ENCODE results near the gene SMIM12. TPM values are rescaled to one million over a fixed set of nuclear protein-coding genes. Genes with fewer than 3 reads are reported as not detected.

Gene SMIM12, protein sequence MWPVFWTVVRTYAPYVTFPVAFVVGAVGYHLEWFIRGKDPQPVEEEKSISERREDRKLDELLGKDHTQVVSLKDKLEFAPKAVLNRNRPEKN
- 43.5 and 47.2 TPM in 2 replicates for total RNA-seq

DNA sequence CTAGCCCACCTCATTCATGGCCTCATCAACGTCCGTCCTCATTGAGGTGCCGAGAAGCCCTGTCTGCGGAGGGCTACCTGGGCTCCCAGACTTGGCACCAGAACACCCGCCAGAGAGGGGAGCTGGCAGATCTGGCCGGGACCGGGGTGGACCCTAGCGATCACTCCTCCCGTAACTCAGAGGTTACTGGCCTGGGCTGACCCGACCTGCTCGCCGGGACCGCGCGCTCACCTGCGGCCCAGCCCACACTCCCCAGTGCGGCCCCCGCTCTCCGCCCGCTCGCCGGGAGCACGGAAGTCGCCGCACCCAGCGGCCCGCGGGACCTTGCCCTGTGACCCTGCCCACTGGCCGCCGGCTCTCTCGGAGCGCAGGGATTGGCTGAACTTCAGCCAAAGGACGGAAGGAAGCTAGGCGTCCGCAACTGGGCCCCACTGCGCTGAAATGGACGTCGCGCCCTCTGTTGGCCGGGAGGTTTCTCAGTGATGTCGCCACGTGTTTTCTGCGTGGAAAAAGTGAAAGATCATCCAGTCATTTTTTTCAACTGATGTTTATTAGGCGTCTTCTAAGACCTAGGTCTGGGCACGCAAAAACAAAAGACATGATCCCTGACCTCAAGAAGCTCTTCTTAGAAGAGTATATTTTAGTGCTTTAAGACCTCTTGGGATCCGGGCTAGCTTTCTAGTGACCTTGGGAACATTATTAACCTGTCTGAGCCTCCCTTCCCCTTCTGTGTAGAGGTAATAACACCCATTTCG, at the start of gene SMIM12:
TSS of gene SMIM12 (minus strand) at position 304 of the 755 bp plus-strand sequence. CDS start 3,772 bp downstream, outside the sequence.
- intact Hi-C loops (cut with micrococcal nuclease), result loop anchor here (1.0 to 10.0 kb wide), 4 partner anchors 125 to 333 kb away; partner anchors contain the start of genes SFPQ, TMEM35B, ZMYM1 and ZMYM6

DNA sequence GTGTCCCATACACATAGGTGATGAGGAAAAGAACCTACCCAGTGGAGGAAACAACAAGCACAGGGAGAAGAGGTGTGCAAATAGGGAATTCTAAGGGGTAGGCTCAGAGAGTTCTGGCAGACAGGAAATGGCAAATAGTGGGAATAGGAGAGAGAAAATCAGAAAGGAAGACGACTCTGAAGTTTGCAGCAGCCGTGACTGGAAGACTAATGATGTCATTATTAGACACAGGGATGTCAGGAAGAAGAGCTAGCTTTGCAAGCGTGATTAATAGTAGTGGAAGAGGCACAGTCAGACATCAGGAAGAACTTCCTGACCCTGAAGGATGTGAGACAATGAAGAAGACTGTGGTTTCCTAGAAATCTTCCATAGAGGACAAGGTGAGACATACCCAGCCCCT, 48.8 kb upstream of the SMIM12 start:
- intact Hi-C loops (cut with micrococcal nuclease), result no loop called here

DNA sequence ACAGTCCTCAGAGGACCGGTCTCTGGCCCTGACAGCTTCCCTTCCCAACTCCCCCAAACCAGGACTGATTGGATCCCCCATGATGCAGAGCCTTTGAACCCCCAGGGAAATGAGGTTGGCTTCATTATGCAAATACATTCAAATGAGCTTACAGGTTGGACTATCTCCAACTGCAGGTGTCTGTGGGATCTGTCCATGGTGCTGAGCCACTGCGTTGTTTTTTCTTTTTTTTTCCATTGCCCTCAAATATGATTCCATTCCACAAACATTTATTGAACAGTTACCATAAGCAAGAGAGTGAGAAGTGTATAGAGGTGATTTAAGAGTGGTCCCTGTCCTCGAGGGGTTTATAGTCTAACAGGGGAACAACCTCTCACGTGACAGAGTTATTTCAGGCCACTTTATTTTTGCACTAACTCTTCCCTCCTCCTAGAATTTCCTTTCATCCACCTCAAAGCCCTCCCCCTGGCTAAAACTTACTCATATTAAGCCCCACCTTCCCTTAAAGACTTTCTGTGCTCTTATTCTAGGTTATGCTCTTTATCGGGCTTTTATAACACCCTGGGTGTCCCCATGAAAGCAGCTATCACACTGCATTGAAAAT, 48.0 kb upstream of the SMIM12 start:
- intact Hi-C loops (cut with micrococcal nuclease), result no loop called here

DNA sequence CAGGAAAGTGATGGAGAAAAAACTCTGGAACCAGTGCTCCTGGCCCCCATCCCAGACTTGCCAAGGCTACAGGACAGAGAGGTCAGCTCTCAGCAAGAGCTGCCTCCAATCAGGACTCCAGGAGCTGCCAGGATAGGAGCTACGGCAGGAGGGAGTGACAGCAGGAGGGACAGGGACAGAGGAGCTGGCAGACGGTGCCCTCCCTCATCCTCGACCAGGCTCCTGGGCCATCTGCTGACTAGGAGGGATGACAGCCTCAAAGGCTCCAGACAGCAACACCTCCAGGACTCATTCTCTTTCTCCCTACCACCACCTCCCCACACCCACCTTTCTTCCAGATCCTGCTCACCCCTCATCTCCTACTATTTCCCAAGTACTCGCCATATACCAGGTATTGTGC, 47.2 kb upstream of the SMIM12 start:
- intact Hi-C loops (cut with micrococcal nuclease), result no loop called here

DNA sequence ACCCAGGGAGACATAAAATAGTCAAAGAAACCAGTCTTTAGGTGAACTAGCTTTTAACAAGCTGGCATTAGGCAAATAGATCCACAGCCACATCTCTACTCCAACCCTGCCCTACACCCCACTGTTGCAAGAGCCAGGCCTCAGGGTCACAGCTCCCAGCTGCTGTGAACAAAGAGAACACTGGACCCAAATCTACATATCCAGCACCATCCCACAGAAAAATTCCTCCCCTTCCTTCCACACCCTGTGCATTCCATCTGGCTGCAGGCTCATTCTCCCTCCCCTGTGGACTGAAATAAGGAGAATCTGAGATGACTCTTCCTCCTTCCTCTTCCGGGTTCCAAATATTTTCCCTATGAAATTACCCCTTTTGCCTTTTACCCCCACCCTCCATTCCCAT, 46.7 kb upstream of the SMIM12 start:
- intact Hi-C loops (cut with micrococcal nuclease), result no loop called here

DNA sequence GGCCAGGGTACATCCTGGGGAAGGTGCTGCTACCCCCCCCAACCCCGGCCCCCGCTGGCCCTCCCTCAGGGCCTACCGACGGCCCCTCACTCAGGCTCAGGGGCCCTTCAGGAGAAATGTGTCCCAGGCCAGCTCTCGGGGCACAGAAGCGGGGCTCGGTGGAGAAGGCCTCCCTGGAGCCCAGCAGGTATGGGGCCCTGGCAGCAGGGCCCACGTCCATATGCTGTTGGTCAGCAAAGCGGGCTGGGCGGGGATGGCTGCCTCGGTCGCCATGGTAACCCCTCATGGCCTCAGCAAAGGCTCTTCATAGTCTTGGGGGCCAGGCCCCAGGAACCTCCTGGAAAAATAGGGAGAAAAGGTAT, 45.5 kb upstream of the SMIM12 start:
- intact Hi-C loops (cut with micrococcal nuclease), result no loop called here

DNA sequence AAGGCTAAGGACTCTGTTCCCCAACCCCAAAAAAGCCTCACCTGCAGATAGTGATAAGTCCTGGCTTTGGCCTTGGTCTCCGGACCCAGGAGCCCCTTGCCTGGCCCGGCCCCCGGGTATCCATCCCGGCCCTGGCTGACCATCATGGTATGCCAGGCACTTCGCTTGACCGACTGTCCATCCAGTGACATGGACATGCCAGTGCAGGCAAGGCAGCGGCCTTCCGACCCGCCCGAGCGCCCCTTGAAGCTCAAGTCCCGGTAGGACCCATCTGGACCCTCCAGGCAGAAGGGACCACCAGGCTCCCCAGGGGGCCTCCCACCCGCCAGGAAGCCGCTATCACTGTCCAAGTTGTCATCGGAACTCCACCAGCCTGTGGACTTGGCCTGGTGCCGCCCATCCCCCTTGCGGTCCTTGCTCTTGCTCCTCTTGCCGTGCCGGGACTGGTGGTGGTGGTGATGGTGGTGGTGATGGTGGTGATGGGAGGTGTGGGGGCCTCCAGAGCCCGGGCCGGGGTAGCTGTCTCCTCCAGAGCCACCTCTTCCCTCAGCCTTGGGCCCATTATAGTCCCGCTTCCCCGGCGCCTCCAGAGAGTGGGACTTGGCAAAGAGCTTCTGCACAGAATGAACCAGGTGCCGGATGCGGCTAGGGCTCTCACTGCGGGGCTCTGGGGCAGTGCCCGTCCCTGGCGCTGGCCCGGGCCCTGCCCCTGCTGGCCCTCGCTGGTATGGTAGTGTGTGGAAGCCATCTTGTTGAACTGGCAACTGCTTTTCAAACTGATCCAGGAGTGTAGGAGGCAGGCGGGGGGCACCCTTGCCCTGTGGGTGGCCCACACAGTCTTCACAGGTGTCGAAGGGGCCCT, 44.9 kb upstream of the SMIM12 start:
- intact Hi-C loops (cut with micrococcal nuclease), result no loop called here

DNA sequence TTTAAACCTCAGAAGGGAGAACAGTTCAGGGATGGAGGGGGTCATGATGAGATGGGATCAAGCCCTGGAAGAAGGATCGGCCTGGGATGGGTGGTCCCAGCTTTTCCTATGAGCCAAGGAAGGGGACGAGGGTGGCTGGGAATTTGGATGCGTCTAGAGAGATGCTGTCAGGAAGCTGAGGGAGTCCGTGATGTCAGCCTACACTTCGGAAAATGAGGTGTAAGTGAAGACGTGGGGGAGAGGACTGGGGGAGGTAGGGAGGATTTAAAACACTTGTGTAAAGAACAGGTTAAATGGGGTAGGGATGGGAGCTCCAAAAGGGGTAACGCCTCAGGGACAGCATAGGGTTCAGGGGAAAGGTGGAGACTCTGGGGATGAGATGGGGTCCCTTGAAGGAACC, 42.4 kb upstream of the SMIM12 start:
- intact Hi-C loops (cut with micrococcal nuclease), result no loop called here

DNA sequence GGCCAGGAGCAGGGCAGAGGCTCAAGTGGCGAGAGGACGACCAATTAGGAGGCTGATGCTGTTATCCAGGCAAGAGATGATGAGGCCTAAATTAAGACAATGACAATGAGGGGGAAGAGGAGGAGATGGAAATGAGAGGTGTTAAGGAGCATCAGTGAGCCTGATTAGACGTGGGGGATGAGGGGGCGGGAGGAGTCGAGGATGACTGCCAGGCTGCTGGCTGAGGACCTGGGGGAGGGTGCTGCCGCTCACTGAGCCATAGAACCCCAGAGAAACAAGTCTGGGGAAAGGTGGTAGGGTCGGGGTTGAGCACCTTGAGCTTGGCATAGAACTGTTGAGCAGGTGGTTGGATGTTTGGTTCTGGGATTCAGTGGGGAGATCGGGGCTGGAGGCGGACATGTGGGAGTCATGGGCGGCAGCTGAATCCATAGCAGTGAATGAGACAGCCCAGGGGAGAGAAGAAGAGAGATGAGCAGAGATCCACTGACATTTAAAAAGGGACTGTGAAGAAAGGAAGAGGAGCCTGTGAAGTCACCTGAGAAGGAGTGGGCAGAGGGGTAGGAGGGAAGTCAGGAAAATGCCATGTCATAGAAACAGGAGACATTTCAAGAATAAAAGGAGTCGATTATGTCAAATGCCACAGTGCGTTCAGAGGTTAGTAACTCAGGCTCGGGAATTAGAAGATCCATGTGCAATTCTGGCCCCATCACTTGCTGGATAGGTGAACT, 41.4 kb upstream of the SMIM12 start:
- intact Hi-C loops (cut with micrococcal nuclease), result no loop called here

DNA sequence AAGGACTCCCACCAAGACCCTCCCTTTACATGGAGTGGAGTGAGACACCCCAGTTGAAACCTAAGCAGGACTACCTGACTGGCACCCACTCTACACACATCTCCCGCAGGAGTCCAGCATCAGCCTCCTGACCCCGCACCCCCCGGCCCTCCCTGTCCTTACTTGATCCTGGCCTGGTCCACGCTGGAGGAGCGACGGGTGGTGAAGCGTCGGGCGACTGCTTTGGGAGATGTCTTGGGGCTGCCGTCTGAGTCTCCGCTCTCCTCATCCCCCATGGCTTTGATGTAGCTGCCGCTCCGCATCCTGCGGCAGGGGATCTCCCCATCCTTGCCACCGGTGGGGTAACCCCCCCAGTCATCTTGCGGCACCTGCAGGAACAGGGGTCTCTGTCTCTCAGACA, 40.4 kb upstream of the SMIM12 start:
- intact Hi-C loops (cut with micrococcal nuclease), result no loop called here

DNA sequence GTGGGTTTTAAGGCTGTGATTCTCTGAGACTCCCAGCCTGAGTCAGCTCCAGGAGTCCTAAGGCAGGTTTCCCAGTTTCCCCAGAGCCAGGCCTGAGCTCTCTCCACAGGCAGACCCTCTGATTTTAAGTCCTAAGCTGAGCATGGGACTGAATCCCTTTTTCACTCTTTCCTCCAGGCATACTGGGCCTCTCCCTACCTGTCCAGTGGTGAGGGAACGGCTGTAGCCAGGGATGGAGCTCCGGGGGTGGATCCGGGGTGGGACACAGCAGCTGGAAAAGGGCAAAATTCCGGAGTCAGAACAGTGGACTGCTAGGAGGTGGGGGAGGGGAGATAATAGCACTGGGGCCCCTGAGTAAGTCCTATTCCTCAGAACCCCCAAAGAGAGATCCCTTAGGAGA, 39.9 kb upstream of the SMIM12 start:
- intact Hi-C loops (cut with micrococcal nuclease), result no loop called here

DNA sequence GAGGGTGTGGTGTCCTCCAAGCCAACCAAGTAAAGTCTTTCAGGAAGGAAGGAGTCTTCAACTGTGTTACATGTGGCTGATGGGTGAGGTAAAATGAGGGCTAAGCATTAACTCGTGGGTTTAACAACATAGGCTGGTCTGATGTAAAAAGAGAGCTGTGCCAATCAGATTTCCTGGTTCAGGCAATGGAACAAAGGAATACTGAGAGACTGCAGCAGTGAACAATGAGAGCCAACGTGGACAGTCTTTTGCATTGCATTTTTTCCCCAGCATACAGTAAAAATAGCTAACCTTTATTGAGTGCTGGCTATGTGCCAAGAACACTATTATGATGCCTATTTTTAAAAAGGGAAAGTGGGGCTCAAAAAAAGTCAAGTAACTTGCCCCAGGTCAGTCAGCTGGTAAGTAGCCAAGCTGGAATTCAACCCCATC, 38.8 kb upstream of the SMIM12 start:
- intact Hi-C loops (cut with micrococcal nuclease), result no loop called here

DNA sequence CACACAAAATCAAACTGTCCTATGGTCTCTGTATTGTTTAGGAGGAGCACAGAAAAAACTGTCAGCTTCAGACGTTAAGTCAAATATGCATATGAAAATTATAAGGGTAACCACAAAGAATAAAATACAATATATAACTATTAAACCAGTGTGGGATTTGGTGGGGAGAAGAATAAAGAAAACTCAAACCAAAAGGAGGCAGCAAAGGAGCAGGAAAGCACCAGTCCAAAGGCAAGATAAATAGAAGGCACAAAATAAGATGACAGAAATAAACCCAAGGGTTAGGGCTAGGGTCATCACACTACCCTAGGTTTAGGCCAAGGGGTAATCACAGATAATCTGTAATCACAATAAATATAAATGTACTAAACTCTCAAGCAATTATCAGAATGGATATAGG, 37.1 kb upstream of the SMIM12 start:
- intact Hi-C loops (cut with micrococcal nuclease), result no loop called here

DNA sequence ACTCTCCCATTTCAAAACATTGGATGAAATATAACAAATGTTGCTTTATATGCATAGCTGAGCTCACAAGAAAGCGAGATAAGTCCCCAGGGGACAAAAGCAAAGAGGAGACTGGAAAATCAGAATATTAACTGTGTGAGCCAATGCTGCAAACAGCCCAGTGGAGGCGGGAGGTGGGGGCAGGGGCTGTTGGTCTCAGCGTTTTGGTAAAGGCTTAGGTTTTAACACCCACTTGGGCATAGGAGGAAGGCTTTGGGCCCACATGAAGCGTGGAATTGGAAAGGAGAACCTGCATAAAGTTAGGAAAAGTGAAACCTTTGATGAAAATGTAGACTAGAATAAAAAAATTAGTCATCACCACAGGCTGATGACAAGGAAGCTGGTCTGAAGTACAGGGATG, 30.2 kb upstream of the SMIM12 start:
- intact Hi-C loops (cut with micrococcal nuclease), result no loop called here

DNA sequence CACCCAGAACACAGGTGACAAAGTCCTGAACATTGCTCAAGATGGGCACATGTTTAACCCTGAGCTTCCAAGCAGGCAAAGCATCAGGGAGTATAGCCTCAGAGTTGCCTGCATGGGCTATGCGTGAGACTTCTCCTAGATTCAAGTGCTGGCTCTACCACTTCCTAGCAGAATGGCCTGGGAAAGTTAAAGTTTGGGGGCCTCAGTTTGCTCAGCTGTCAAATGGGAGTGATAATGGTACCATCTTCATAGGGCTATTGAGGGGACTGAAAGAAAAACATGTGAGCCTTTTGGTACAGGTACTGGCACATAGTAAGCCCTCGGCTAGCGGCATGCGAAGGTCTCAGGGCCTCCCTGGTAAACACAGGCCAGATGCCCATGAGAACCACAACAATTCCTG, 28.0 kb upstream of the SMIM12 start:
- intact Hi-C loops (cut with micrococcal nuclease), result no loop called here

DNA sequence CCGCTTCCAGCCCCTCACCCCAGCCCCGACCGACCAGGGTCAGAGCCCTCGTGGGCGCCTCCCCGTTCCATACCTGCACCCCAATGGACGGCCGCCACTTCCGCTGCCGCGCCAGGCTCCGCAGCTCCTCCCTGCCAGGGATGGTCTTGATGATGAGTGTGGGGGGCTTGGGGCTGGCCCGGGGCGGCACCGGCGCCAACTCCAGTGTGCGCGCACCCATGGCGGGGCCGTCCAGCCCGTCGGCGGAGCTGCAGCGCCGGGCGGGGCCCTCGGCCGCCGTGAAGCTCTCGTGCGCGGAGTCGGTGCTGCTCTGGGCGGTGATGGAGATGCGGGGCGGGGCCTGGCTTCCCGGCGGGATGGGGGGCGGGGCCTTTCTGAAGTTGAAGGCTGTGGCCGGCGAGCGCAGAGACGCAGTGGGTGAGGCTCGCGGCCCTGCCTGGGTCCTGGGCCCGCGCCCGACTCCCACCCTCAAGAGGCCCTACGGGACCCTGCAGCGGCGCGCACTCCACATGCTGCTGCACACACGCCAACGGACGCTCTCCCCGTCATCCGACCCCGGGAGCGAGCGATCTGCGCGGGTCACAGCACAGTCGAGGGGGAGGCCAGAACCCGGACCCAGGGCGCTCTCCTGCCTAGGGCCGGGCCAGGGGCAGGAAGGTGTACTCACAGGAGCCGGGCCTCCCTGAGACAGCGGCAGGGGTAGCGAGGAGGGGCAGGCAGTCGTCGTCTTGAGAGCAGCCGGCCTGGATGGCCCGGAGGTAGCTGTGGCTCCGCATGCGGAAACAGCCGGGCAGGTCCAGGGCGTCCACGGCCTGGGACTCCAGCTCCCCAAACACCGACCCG, 26.1 kb upstream of the SMIM12 start:
- intact Hi-C loops (cut with micrococcal nuclease), result no loop called here

DNA sequence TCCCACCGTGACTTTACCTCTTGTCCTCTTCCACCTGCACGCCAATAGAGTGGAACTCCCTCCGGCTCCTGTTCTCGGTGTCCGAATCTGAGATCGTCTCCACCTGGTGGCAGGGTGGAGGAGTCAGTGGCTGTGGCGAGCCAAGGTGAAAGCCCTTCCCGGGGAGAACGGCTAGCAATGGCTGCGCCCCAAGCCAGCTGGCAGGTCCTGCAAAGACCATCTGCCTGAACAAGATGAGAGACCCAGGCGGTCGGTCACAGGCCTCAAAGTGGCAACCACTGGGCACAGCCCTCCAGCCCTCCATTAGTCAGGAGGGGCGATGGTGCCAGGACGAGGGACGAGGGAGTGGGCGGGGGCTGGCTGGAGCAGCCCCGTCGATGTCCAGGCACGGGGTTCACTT, 25.4 kb upstream of the SMIM12 start:
- intact Hi-C loops (cut with micrococcal nuclease), result no loop called here

DNA sequence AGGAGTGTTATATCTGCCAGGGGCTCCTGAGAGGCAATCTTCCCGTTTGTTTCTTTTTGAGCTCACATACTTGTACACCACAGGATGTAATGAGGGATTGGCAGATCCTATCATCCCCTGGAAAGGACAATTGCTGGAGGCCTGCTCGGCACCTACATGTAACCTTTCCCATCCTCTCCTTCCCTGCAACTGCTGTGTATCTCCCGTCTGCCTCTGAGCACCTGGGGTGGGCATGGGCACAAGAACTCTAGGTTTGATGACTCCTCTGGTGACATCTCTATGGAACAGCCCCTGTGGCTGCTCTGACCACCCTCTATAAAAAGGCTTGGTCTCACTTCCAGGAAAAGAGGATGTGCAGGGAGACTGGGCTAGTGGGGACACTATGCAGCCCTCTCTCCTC, 25.0 kb upstream of the SMIM12 start:
- intact Hi-C loops (cut with micrococcal nuclease), result no loop called here

DNA sequence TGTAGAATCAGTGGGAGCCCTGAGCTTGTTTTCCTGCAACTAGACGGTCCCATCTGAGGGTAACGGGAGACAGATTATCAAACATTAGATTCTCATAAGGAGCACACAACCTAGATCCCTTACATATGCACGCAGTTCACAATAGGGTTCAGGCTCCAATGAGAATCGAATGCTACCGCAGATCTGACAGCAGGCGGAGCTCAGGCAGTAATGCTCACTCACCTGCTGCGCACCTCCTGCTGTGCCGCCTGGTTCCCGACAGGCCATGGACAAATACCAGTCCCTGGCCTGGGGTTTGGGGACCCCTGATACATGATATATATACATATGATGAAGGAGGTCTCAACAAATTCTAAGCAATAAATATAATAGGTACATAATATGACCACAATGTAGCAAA, 19.7 kb upstream of the SMIM12 start:
- intact Hi-C loops (cut with micrococcal nuclease), result no loop called here

DNA sequence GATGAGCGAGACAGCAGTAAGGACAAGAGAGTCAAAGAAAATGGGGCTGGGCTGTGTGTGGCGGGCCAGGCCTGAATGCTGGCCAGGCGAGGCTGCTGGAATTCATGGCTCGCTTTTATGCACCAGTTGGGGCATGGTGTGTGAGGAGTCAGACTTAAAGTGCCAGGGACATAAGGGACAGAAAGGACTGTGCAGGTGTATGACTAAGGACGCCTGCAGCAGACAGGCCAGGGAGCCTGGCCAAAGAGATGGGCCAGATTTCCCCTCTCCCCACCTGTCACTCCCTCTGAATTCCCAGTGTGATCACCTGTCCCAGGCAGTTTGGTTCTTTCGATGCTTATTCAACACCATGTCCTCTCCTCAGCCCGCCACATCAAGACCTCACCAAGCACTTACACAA, 16.9 kb upstream of the SMIM12 start:
- intact Hi-C loops (cut with micrococcal nuclease), result no loop called here

Data from T-helper 2 cell treated with Interferon-gamma antibody and Interleukin-4, amounts not matched to agents 100 ng/mL and 5 ng/mL, for 36 hours (primary cell).